HG03521 (cell line): ENCODE results near the gene MED16.

Experiments
- ATAC-seq: cut with Tn5 transposase; IDR thresholded peaks from one replicate; pipeline ENCODE4 v1.9.1; 2021; ENCODE audit warnings: mild to moderate bottlenecking, moderate library complexity; ENCODE audit not compliant: unreplicated experiment

The MED16 gene

GRCh38 chr19:928471-929202, 35.6 kb upstream of the MED16 start:
- no peak for ATAC-seq

GRCh38 chr19:927780-928401, 34.9 kb upstream of the MED16 start:
- ATAC-seq, result no peak

GRCh38 chr19:927351-927779, 34.4 kb upstream of the MED16 start:
- no peak for ATAC-seq

GRCh38 chr19:926589-927350, 33.8 kb upstream of the MED16 start:
- ATAC-seq, result no peak

- no peak for ATAC-seq
These were observed 33.3 kb upstream of the MED16 start for GRCh38 chr19:926323-926588.

GRCh38 chr19:925526-926322, 32.7 kb upstream of the MED16 start, which contains the start of gene ARID3A:
Gene ARID3A, plus strand, starts transcription at chr19:926035. Its CDS starts 3,494 bp downstream, at chr19:929529.
- peak; percentile 57 for ATAC-seq

- ATAC-seq, result no peak
These were observed 32.1 kb upstream of the MED16 start for GRCh38 chr19:925087-925525.

GRCh38 chr19:924553-925086, 31.6 kb upstream of the MED16 start:
- ATAC-seq, result no peak

- ATAC-seq, result no peak
These were observed 27.3 kb upstream of the MED16 start for GRCh38 chr19:920051-920864.

GRCh38 chr19:919199-920050, 26.4 kb upstream of the MED16 start:
- no peak for ATAC-seq

GRCh38 chr19:918481-919198, 25.7 kb upstream of the MED16 start:
- no peak for ATAC-seq

GRCh38 chr19:918152-918437, 25.1 kb upstream of the MED16 start:
- ATAC-seq, result no peak

GRCh38 chr19:917323-918151, 24.6 kb upstream of the MED16 start, which contains the start of gene KISS1R:
Gene KISS1R, plus strand, starts transcription at chr19:917333. Its CDS starts 170 bp downstream, at chr19:917503.
- ATAC-seq, result no peak

- ATAC-seq, result no peak
These were observed 23.8 kb upstream of the MED16 start for GRCh38 chr19:916645-917322.

- peak; percentile 58 for ATAC-seq
These were observed 20.2 kb upstream of the MED16 start, which contains the start of gene R3HDM4 for GRCh38 chr19:913080-913748. Gene R3HDM4, minus strand, starts transcription at chr19:913219. Its CDS starts 62 bp downstream, at chr19:913157.
